Measurements from ENCODE around the gene RIPK4.
"Not testable (repeated sequence)": the region's sequence is repeated elsewhere in the genome, so short reads cannot be mapped to it uniquely, and the experiment has no call there.

Gene RIPK4

GRCh38 chr21:41711416-41712007, 55.3 kb downstream of the RIPK4 start:
- no peak for DNase-seq

- no peak for DNase-seq
Observed at GRCh38 chr21:41710823-41711160, 56.1 kb downstream of the RIPK4 start.

DNA sequence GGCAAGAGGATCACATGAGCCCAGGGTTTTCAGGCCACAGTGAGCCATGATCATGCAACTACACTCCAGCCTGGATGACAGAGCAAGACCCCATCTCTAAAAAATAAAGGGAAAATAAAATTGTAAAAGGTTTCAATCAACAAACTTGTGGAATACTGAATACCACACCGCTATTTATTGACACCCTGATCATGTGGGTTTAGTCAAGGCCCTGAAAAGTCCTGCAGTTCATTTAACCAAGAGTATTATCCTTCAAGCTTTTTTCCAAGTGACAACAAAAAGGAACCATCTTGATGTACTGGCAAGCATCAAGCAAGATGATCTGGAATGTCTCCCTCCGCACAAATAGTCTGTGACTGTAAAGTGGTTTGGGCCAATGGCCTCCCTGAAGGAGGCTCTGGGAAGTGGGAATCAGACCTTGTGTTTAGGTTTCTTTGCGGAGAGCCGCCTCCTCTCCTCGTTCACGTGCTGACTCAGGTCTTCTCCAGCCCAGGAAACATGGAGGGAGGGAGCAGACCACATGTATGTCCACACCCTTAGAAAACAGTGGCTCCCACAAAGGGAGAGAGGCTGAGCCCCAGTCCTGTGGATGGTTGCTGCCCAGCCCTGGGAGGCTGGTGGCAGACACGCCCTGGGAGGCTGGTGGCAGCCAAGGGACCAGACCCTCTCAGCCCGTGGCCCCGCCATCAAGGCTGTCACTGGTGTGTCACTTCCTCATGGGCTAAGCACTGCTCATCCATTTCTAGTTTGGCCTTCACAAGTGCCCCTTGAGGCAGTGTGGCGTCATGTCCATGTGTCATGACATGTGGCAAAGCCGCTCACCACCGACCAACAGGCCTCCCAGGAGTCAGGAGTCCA, 56.7 kb downstream of the RIPK4 start:
- DNase-seq: no peak

- no peak for DNase-seq
Observed at GRCh38 chr21:41709166-41709565, 57.7 kb downstream of the RIPK4 start.

DNA sequence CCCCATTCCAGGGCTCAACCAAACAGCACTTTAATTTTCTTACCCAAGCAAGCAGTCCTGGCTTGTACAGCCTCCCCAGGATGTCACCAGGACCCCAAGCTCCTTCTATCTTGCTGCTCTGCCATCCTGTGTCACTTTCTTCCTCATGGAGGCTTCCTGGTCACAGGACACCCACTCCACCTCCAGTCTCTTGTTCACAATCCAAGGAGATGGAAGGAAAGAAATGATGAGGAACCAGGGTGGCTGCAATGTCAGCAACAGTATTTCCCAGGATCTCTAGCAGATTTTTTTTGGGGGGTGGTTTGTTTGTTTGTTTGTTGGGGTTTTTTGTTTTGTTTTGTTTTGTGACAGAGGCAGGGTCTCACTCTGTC, 58.9 kb downstream of the RIPK4 start:
- no peak for DNase-seq

DNA sequence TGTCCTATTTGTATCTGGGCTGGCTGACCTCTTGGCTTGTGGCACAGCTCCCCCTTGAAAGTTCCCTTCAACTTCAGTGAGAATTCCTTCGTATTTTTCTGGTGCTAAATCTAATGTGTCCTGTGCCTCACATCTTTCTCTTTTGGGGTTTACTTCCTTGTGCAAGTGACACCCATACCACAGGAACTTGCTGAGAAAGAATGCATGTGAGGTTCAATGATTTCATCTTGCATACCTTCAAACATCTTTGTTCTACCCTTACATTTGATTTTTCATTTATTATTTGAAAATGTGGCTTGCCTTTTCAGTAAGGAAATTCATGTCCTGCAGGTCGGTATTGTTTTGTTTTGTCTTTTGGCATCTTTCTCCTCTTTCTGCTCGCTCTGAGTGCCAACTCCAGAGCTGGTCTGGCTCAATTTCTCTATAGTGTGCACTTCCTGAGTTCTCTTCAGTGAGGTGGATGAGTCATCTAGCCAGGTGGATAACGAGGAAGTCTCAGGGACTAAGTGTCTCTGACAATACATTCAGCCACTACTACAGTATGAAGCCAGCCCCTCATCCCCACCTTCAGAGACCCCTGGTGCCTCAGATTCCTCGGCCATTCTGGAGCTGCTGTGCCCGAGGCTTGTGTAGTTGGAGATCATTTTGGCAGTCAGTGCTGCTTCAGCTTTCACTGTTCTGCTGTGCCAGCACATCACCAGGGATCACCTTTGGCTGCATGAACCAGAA, 59.5 kb downstream of the RIPK4 start:
- no peak for DNase-seq

- DNase-seq: no peak
Observed at GRCh38 chr21:41706678-41707077, 60.2 kb downstream of the RIPK4 start.

- DNase-seq: no peak
Observed at GRCh38 chr21:41706263-41706639, 60.6 kb downstream of the RIPK4 start.

- DNase-seq: no peak
Observed at GRCh38 chr21:41705546-41706262, 61.1 kb downstream of the RIPK4 start.

DNA sequence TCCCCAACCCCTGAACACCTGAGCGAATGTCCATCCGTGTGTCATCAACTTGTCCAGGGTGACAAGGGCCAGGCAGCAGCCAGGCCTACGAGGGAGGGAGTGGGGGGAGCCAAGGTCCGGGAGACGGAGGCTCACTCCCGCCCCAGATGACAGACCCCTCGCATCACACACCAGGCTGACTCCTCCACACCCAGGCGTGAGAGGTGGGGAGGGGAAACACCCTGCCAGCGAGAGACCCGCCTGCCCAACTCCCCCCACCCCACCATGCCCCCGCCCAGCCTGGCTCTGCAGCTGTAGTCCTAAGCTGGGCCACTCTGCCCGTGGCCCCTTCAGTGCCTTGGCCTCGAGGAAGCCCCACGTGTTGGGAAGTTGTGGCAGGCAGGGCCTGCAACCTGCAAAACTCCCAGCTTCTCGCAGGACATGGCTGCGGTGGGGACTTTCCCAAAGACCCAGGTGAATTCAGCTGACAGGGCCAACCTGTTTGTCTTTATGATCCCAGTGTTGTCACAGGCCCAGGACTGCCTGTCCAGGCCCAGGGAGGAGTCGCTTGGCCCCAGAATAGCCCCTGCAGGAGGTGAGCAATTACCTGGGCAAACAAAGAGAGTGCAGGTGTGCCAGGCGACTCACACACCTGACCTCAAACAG, 62.9 kb downstream of the RIPK4 start:
- no peak for DNase-seq

DNA sequence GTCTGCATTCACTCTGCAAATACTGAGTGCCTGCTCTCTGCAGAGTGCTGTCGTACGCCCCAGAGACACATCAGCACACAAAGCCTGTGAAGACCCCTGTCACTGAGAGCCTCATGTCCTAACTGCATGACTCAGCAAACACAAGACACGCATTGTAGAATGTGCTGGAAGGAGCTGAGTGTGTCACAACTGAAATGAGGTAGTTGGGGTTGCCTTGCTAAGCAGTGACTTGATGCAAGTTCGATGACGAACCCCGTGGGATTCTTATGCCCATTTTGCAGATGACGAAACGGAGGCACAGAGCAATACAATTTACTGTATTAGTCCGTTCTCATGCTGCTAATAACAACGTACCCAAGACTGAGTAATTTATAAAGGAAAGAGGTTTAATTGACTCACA, 65.1 kb downstream of the RIPK4 start:
- no peak for DNase-seq

DNA sequence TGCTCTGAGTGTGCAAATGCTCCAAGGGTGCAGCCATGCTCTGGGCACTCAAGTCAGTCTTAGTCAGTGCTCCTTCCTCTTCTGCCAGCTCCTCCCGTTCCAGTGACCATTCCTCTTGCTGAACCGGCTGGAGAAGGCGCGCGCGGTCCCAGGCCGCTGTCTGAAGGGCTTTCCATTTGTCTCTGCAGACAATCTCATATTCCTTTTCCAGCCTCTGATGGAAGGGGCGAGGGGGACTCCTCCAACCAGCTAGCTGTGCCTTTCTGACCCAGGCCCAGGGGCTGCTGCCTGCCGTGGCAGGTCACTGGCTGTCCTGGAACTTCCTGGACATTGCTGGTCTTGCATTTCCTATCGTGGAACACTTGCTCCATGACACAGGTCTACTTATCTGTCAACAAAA, 67.5 kb downstream of the RIPK4 start:
- DNase-seq: no peak

DNA sequence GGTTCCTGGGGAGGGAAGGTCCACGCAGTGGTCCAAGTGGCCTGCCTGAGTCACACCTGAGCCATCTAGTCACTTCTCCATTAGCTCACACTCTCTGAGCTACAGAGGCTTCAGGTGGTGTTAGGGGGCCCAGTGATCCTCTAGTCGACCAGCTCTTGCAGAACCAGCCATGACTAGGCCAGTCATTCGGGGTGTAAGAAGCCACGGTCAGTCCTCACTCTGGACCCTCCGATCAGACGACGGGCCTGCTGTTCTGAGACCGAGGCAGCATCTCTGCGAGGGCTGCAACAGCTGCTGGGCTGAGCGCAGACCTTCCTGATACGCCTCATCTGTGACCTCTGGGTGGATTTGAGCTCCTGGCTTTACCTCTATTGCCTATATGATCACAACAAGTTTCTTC, 68.8 kb downstream of the RIPK4 start:
- DNase-seq: no peak

DNA sequence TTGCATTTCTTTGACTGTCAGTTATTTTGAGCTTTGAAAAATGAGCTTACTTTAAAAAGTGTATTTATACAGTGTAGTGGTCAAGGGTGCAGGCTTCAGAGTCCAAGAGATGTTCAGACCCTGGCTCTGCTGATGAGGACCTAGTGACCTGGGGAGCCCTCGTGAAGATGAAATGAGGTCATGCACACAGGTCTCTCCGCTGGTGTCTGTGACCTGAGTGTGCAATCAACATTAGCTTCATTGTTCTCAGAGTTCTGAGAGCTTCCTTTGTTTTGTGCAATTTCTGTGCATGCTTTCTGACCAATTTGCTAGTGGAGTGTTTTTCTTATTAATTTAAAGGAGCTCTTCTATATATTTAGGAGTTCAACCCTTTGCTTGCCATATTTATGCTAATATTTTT, 71.3 kb downstream of the RIPK4 start:
- no peak for DNase-seq

GRCh38 chr21:41694042-41694441, 72.8 kb downstream of the RIPK4 start:
- DNase-seq: not testable (repeated sequence)

GRCh38 chr21:41692185-41692565, 74.7 kb downstream of the RIPK4 start:
- no peak for DNase-seq

- no peak for DNase-seq
Observed at GRCh38 chr21:41691205-41692184, 75.4 kb downstream of the RIPK4 start.
